ENCODE data around the gene RFWD3. TPM values are rescaled to one million over a fixed set of nuclear protein-coding genes. Genes with fewer than 3 reads are reported as not detected.
A peak's percentile ranks its signal among the peaks of the same experiment; 100 is the strongest.

Gene RFWD3
- total and polyA plus RNA-seq, 2 donors (not counting 1 experiment from before 2014, with no cell fraction given), result 12.9 to 15.2 TPM

DNA sequence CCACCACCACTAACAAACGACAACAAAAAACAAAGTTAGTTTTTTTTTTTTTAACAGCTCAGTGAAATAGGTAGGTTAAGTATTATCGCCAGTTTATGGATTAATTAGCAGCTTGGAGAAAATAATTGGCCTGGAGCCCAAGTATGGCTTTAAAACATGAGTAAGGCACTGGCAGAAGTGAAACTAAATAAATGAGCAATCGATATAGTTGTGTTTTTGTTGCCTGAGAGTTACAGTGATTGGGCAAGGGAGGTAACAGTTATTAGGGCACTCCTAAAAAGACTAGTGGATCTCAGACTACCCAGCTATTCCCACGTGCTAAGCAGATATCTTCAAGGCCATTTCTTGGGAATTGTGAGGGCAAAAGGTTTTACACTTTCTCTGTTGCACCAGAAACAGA is 31.5 kb upstream of the RFWD3 start:
- Histone ChIP-seq H3K79me2 (ENCODE audit: control insufficient read depth, insufficient read depth, low read length) (no peaks in the 10 kb centered on the region), H3K4me2 (ENCODE audit: extremely low read depth, insufficient read depth, low read length) (no peak overlapping the region), H3K9ac (ENCODE audit: insufficient read depth, low read length) (no peak overlapping the region), H3K27me3 (ENCODE audit: control insufficient read depth, insufficient read depth, low read length) (no peaks in the 10 kb centered on the region), H3K9me3 (ENCODE audit: control insufficient read depth, insufficient read depth, low read depth, low read length) (no peaks in the 10 kb centered on the region), H2AFZ (ENCODE audit: low read length) (no peak overlapping the region), H3K27ac (ENCODE audit: insufficient read depth, low read length) (no peak overlapping the region), H3K4me1 (ENCODE audit: control insufficient read depth, extremely low read depth, insufficient read depth, low read length) (peaks cover 3% of the 10 kb centered on the region), H4K20me1 (ENCODE audit: control insufficient read depth, extremely low read depth, insufficient read depth, low read length) (no peaks in the 10 kb centered on the region), H3K4me3 (replicated peaks in 1 of 4; ENCODE audit: control extremely low read depth in 1 of 4, insufficient read depth in 1 of 4, low read depth in 3 of 4, low read length in 4 of 4) (peak overlapping the region in 1 of 4 experiments; percentile 20), H3K36me3 (ENCODE audit: control insufficient read depth, insufficient read depth, low read length) (no peaks in the 10 kb centered on the region)
- no peak for DNase-seq (ENCODE audit: low read depth in 2 of 2)
- TF ChIP-seq, protein P1, sequence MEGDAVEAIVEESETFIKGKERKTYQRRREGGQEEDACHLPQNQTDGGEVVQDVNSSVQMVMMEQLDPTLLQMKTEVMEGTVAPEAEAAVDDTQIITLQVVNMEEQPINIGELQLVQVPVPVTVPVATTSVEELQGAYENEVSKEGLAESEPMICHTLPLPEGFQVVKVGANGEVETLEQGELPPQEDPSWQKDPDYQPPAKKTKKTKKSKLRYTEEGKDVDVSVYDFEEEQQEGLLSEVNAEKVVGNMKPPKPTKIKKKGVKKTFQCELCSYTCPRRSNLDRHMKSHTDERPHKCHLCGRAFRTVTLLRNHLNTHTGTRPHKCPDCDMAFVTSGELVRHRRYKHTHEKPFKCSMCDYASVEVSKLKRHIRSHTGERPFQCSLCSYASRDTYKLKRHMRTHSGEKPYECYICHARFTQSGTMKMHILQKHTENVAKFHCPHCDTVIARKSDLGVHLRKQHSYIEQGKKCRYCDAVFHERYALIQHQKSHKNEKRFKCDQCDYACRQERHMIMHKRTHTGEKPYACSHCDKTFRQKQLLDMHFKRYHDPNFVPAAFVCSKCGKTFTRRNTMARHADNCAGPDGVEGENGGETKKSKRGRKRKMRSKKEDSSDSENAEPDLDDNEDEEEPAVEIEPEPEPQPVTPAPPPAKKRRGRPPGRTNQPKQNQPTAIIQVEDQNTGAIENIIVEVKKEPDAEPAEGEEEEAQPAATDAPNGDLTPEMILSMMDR (conservative IDR thresholded peaks at IDR 0.05 in 1 of 2, IDR thresholded peaks at IDR 0.05 in 1 of 2; ENCODE audit: low read depth in 1 of 2, low read length in 2 of 2), result no peak
- TF ChIP-seq EZH2 (IDR thresholded peaks at IDR 0.05; ENCODE audit: low read length, missing control alignments), result no peak

DNA sequence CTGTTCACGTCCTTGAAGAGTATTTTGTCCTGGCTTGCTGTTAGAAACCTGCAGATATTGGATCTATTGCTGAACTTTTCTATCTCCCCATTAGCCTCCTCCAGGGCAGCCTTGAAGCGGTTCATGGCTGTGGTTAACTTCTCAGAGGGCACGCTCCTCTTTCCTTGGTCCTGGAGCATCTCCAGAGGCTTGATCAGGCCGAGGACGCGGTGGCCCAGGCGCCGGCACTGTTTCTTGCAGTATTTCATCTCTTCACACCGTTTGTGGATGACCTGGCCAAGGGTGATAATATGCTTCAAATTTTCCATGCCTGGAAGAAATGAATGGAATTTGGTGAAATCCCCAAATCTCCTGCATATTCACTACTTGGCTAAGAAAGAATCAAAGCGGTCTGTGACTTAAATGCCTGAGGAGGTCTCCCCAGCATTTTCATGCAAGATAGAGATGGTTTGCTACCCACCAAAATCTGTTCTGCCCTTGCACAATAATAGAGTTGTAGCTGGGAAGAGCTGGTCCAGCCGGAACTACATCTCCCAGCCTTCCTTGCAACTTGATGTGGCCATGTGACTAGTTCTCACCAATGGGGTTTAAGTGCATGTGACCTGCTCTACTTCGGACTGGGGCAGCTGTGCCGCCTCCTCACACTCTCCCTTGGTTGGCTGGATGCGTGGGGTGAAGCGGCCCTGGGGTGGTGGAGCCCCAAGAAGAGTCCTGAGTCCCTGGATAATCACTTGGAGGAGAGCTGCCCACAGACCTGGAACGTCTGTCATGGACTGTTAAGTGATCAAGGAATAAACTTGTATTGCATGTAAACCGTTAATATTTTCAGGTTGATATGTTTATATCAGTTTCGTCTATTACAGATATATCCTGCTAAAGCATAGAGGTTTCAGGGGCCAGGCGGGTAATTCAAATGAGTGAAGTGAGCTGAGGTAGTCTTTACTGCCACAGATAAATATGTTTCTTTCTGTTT is 29.1 kb upstream of the RFWD3 start:
- Histone ChIP-seq H3K79me2 (ENCODE audit: control insufficient read depth, insufficient read depth, low read length) (no peaks in the 10 kb centered on the region), H3K27me3 (ENCODE audit: control insufficient read depth, insufficient read depth, low read length) (no peaks in the 10 kb centered on the region), H3K27ac (ENCODE audit: insufficient read depth, low read length) (no peak overlapping the region), H3K9me3 (ENCODE audit: control insufficient read depth, insufficient read depth, low read depth, low read length) (no peaks in the 10 kb centered on the region), H3K4me1 (ENCODE audit: control insufficient read depth, extremely low read depth, insufficient read depth, low read length) (peaks cover 3% of the 10 kb centered on the region), H4K20me1 (ENCODE audit: control insufficient read depth, extremely low read depth, insufficient read depth, low read length) (no peaks in the 10 kb centered on the region), H3K9ac (ENCODE audit: insufficient read depth, low read length) (peak overlapping the region; percentile 39), H3K36me3 (ENCODE audit: control insufficient read depth, insufficient read depth, low read length) (peaks cover 5% of the 10 kb centered on the region), H2AFZ (ENCODE audit: low read length) (peak overlapping the region; percentile 94), H3K4me2 (ENCODE audit: extremely low read depth, insufficient read depth, low read length) (peak overlapping the region; percentile 84), H3K4me3 (replicated peaks in 1 of 4; ENCODE audit: control extremely low read depth in 1 of 4, insufficient read depth in 1 of 4, low read depth in 3 of 4, low read length in 4 of 4) (peak overlapping the region; percentile 42 to 70 (median 54))
- DNase-seq (ENCODE audit: low read depth in 2 of 2), result peak; percentile 89 to 95
- TF ChIP-seq, protein P1 (conservative IDR thresholded peaks at IDR 0.05 in 1 of 2, IDR thresholded peaks at IDR 0.05 in 1 of 2; ENCODE audit: low read depth in 1 of 2, low read length in 2 of 2), result no peak
- TF ChIP-seq EZH2 (IDR thresholded peaks at IDR 0.05; ENCODE audit: low read length, missing control alignments), result no peak

DNA sequence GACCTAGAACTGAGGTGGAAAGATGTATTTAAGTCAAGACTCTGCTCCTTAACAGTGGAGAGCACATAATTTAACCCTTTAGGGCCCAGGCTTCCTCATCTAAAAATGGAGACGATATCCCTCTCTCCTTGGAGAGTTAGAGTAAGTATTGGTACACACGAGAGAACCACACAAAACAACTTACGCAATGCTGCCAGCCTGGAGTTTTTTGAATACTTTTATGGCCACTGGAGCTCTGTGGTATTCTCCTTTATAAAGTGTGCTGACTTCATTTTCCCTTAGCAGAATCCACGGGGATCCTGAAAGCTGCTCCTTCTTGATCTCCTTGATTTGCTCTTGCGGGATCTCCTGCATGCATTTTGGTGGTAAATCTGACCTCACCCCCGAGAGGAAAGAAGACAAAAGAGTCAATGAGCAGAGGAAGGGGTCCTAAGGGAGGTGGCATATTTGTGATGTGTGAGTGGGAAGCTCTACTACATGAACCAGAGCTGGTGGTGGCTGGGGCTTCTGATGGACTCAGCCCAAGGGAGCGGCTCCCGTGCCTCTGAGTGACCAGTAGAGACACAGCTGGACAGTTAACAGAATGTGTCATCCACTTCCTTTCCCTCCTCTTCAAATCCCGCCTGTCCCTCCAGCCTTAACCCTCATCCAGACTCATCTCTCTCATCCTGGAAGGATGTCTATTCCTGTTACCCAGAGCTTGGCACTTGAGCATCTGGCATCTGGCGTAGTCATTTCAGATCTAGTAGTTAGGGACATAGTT is 24.6 kb upstream of the RFWD3 start:
- H3K79me2 ChIP-seq (ENCODE audit: control insufficient read depth, insufficient read depth, low read length), result no peaks in the 10 kb centered on the region
- TF ChIP-seq, protein P1 (conservative IDR thresholded peaks at IDR 0.05 in 1 of 2, IDR thresholded peaks at IDR 0.05 in 1 of 2; ENCODE audit: low read depth in 1 of 2, low read length in 2 of 2), result no peak
- TF ChIP-seq EZH2 (IDR thresholded peaks at IDR 0.05; ENCODE audit: low read length, missing control alignments), result no peak
- peaks cover 3% of the 10 kb centered on the region for H3K4me1 ChIP-seq (ENCODE audit: control insufficient read depth, extremely low read depth, insufficient read depth, low read length)
- DNase-seq (ENCODE audit: low read depth in 2 of 2), result no peak
- no peak overlapping the region for H3K4me3 ChIP-seq (replicated peaks in 1 of 4; ENCODE audit: control extremely low read depth in 1 of 4, insufficient read depth in 1 of 4, low read depth in 3 of 4, low read length in 4 of 4)
- H3K9ac ChIP-seq (ENCODE audit: insufficient read depth, low read length), result no peak overlapping the region
- H3K36me3 ChIP-seq (ENCODE audit: control insufficient read depth, insufficient read depth, low read length), result peaks cover 5% of the 10 kb centered on the region
- H3K9me3 ChIP-seq (ENCODE audit: control insufficient read depth, insufficient read depth, low read depth, low read length), result no peaks in the 10 kb centered on the region
- H4K20me1 ChIP-seq (ENCODE audit: control insufficient read depth, extremely low read depth, insufficient read depth, low read length), result no peaks in the 10 kb centered on the region
- H3K4me2 ChIP-seq (ENCODE audit: extremely low read depth, insufficient read depth, low read length), result no peak overlapping the region
- no peak overlapping the region for H2AFZ ChIP-seq (ENCODE audit: low read length)
- H3K27ac ChIP-seq (ENCODE audit: insufficient read depth, low read length), result no peak overlapping the region
- no peaks in the 10 kb centered on the region for H3K27me3 ChIP-seq (ENCODE audit: control insufficient read depth, insufficient read depth, low read length)
